Progenitor cell of endocrine pancreas (in vitro differentiated cells): ENCODE measurements around the gene FH. TPM values are rescaled to one million over a fixed set of nuclear protein-coding genes. Genes with fewer than 3 reads are reported as not detected.

Experiments
- DNase-seq: peaks from one replicate; pipeline ENCODE4 v3.0.0; 2021; ENCODE audit warnings: low spot score; ENCODE audit not compliant: unreplicated experiment
- H3K27ac Mint-ChIP-seq: 2 replicates; pipeline ENCODE4 v1.8.0; 2021; ENCODE audit warnings: mild to moderate bottlenecking, moderate library complexity, mixed read lengths
- H3K27me3 Mint-ChIP-seq: 2 replicates; pipeline ENCODE4 v1.8.0; 2021; ENCODE audit warnings: mixed read lengths
- H3K36me3 Mint-ChIP-seq: 2 replicates; pipeline ENCODE4 v1.8.0; 2022; ENCODE audit warnings: mixed read lengths; ENCODE audit not compliant: insufficient read depth
- H3K4me1 Mint-ChIP-seq: 2 replicates; pipeline ENCODE4 v1.8.0; 2021; ENCODE audit warnings: low read depth, mixed read lengths
- H3K4me3 Mint-ChIP-seq: 2 replicates; pipeline ENCODE4 v1.8.0; 2021; ENCODE audit warnings: low read depth, mild to moderate bottlenecking, moderate library complexity, mixed read lengths
- H3K9me3 Mint-ChIP-seq: 2 replicates; pipeline ENCODE4 v1.8.0; 2021; ENCODE audit warnings: low read depth, mixed read lengths
- CTCF ChIP-seq: fragments of 200-600 bp; sonication (generic); IDR thresholded peaks from one replicate; pipeline ENCODE4 v1.5.0; 2021; ENCODE audit warnings: antibody characterized with exemption, mild to moderate bottlenecking; ENCODE audit not compliant: unreplicated experiment
- long read RNA-seq: library from polyadenylated mRNA; unstranded; transcript quantifications from one replicate; pipeline ENCODE4 v2.0.0, GENCODE V29; 2020
- total RNA-seq: library from RNA; stranded (reverse); gene quantifications from 2 replicates; pipeline ENCODE4 v1.2.1, GENCODE V29; 2021

Gene FH
- total RNA-seq = 59.7 and 64.2 TPM in 2 replicates
- long read RNA-seq, transcript FH-201 (10 exons, 1,797 nt) = major isoform, 374 of 389 reads
- long read RNA-seq, partial matches to known transcripts = 4 of 389 reads
- long read RNA-seq, other reads (novel, unspliced or antisense) = 11 of 389 reads

GRCh38 chr1:241519308-241520079, at the start of gene FH:
FH (minus strand) TSS chr1:241519755; CDS start chr1:241519722, 33 bp downstream.
- Mint-ChIP-seq H3K4me1 (peaks cover 19% of the 10 kb centered on the region), H3K27me3 (no peaks in the 10 kb centered on the region), H3K36me3 (peaks cover 8% of the 10 kb centered on the region), H3K4me3 (no peak within 1 kb of the TSS), H3K27ac (peak within 1 kb of the TSS; percentile 83), H3K9me3 (no peaks in the 10 kb centered on the region)
- TF ChIP-seq CTCF = no peak
- DNase-seq = peak; percentile 84

- Mint-ChIP-seq H3K36me3 (no peaks in the 10 kb centered on the region), H3K27ac (no peak overlapping the region), H3K4me1 (peaks cover 6% of the 10 kb centered on the region), H3K9me3 (no peaks in the 10 kb centered on the region), H3K4me3 (no peak overlapping the region), H3K27me3 (peaks cover 7% of the 10 kb centered on the region)
- DNase-seq = no peak
- TF ChIP-seq CTCF = no peak
Measured at GRCh38 chr1:241560849-241561187, 41.3 kb upstream of the FH start.

GRCh38 chr1:241560146-241560848, 40.7 kb upstream of the FH start:
- H3K4me1 Mint-ChIP-seq = peaks cover 6% of the 10 kb centered on the region
- no peaks in the 10 kb centered on the region for H3K9me3 Mint-ChIP-seq
- peaks cover 7% of the 10 kb centered on the region for H3K27me3 Mint-ChIP-seq
- TF ChIP-seq CTCF = no peak
- H3K27ac Mint-ChIP-seq = no peak overlapping the region
- no peaks in the 10 kb centered on the region for H3K36me3 Mint-ChIP-seq
- DNase-seq = no peak
- H3K4me3 Mint-ChIP-seq = no peak overlapping the region

- Mint-ChIP-seq H3K27me3 (peaks cover 7% of the 10 kb centered on the region), H3K36me3 (no peaks in the 10 kb centered on the region), H3K9me3 (peaks cover 2% of the 10 kb centered on the region), H3K4me1 (peaks cover 6% of the 10 kb centered on the region), H3K4me3 (no peak overlapping the region), H3K27ac (no peak overlapping the region)
- TF ChIP-seq CTCF = no peak
- DNase-seq = no peak
Measured at GRCh38 chr1:241557551-241558193, 38.1 kb upstream of the FH start.

- TF ChIP-seq CTCF = no peak
- no peak overlapping the region for H3K4me3 Mint-ChIP-seq
- peaks cover 4% of the 10 kb centered on the region for H3K9me3 Mint-ChIP-seq
- H3K4me1 Mint-ChIP-seq = peaks cover 6% of the 10 kb centered on the region
- H3K27me3 Mint-ChIP-seq = peaks cover 7% of the 10 kb centered on the region
- DNase-seq = no peak
- no peak overlapping the region for H3K27ac Mint-ChIP-seq
- no peaks in the 10 kb centered on the region for H3K36me3 Mint-ChIP-seq
Measured at GRCh38 chr1:241557031-241557430, 37.5 kb upstream of the FH start.
